ENCODE data around the gene ST8SIA2.

The ST8SIA2 gene

DNA sequence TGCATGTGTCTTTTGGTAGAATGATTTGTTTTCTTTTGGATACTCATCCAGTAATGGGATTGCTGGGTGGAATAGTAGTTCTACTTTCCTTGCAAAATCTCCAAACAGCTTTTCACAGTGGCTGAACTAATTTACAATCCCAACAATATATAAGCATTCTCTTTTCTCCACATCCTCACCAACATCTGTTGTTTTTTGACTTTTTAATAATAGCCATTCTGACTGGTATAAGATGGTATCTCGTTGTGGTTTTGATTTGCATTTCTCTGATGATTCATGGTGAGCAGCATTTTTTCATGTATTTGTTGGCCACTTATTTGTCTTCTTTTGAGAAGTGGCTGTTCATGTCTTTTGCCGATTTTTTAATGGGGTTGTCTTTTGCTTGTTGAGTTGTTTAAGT lies 55.8 kb downstream of the ST8SIA2 start:
- no peak overlapping the region for H3K4me3 ChIP-seq (ENCODE audit: low read depth, low read length)
- no peak for DNase-seq (ENCODE audit: low read depth)
- no peak for TF ChIP-seq CTCF (IDR thresholded peaks at IDR 0.05; ENCODE audit: control insufficient read depth, extremely low read depth, insufficient read depth)

DNA sequence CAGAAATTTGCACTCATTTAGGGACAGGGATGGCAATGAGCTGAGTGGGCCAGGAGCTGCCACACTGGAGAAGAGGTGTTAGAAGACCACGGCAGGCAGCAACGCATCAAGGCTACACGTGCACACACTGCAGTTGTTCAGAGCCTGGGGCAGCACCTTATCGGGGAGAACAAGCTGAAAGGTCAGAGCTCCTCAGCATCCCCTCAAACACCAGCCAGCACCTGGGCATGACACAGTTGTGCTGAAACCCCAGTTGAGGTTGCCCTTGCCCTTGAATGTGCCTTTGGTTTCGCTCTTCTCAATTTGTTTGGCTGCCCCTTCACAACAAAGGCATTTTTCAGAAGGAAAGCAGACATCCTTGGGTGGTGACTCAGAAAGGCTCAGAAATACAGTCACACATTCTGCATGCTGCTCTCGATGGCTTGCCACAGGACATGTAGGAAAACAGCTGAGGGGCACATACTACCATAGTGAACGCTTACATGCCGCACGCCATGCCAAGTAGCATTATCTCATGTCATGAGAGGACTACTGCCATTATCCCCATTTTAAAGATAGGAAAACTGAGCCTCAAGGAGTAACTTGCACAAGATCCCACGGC lies 57.6 kb downstream of the ST8SIA2 start:
- no peak for TF ChIP-seq CTCF (IDR thresholded peaks at IDR 0.05; ENCODE audit: control insufficient read depth, extremely low read depth, insufficient read depth)
- DNase-seq (ENCODE audit: low read depth): no peak
- H3K4me3 ChIP-seq (ENCODE audit: low read depth, low read length): no peak overlapping the region

- no peak for DNase-seq (ENCODE audit: low read depth)
- TF ChIP-seq CTCF (IDR thresholded peaks at IDR 0.05; ENCODE audit: control insufficient read depth, extremely low read depth, insufficient read depth): no peak
- no peak overlapping the region for H3K4me3 ChIP-seq (ENCODE audit: low read depth, low read length)
These were observed 58.5 kb downstream of the ST8SIA2 start for GRCh38 chr15:92452143-92452542.

- no peak for TF ChIP-seq CTCF (IDR thresholded peaks at IDR 0.05; ENCODE audit: control insufficient read depth, extremely low read depth, insufficient read depth)
- no peak for DNase-seq (ENCODE audit: low read depth)
- H3K4me3 ChIP-seq (ENCODE audit: low read depth, low read length): no peak overlapping the region
These were observed 59.9 kb downstream of the ST8SIA2 start for GRCh38 chr15:92453607-92454006.

DNA sequence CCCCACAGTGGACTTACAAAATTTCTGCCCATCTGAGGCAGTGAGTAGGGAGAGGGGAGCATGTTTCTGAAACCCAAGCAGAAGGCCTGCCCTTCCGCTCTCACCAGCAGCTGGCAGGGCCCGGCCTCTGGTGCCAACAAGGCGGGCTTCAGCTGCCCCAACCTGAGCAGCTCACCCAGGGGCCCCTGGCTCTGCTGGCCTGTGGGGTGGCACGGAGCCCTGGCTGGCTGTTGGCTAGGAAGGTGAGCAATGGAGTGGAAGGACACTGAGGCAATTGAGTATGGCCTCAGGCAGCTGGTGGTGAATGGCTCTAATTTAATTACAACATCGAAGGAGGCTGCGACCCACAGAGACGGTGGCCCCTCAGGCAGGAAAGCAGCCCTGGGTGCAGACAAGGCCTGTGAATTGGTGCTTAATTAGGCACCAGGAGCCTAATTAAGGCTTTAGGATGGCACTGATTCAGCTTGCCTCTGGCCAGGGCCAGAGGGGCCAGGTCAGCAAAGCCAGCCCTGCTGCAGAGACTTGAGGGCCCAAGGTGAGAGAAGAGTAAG lies 60.9 kb downstream of the ST8SIA2 start:
- DNase-seq (ENCODE audit: low read depth): no peak
- H3K4me3 ChIP-seq (ENCODE audit: low read depth, low read length): no peak overlapping the region
- TF ChIP-seq CTCF (IDR thresholded peaks at IDR 0.05; ENCODE audit: control insufficient read depth, extremely low read depth, insufficient read depth): no peak

GRCh38 chr15:92455271-92455670 lies 61.6 kb downstream of the ST8SIA2 start:
- H3K4me3 ChIP-seq (ENCODE audit: low read depth, low read length): no peak overlapping the region
- no peak for DNase-seq (ENCODE audit: low read depth)
- TF ChIP-seq CTCF (IDR thresholded peaks at IDR 0.05; ENCODE audit: control insufficient read depth, extremely low read depth, insufficient read depth): no peak

DNA sequence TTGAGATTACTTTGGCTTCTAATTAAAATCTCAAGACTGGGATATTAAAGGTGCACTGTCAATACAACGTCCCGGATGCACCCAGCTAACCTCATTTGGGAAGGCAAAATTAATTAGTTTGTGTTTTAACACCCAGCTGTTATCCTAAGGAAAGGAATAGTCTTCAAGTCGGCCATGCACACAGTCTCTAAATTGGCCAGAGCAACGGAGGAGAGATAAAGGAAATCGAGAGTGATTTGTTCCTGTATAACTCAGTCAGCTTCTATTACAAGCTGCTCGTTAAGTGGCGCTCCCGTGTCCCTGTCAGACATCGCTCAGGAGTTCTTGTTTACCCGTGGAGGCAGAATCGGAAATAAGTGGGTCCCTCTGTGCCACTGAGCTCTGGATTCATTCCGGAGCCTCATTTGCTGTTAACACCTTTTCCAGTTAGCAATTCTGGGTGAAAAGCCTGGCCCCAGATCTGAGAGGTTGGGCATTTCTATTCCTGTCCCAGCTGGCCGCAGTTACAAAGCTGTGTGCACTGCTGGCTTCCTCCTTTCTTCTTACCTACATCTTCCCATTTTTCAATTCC lies 63.9 kb downstream of the ST8SIA2 start:
- DNase-seq (ENCODE audit: low read depth): no peak
- TF ChIP-seq CTCF (IDR thresholded peaks at IDR 0.05; ENCODE audit: control insufficient read depth, extremely low read depth, insufficient read depth): no peak
- H3K4me3 ChIP-seq (ENCODE audit: low read depth, low read length): no peak overlapping the region
